HG02571 (cell line): ENCODE data around the gene HAUS8.

Experiments used
- ATAC-seq: cut with Tn5 transposase; IDR thresholded peaks from one replicate; pipeline ENCODE4 v1.9.1; 2021; ENCODE audit warnings: mild to moderate bottlenecking, moderate library complexity; ENCODE audit not compliant: unreplicated experiment

HAUS8 gene

GRCh38 chr19:17004386-17004785, 70.9 kb downstream of the HAUS8 start:
- ATAC-seq, result no peak

- no peak for ATAC-seq
These were observed 72.8 kb downstream of the HAUS8 start for GRCh38 chr19:17002455-17002854.

- no peak for ATAC-seq
These were observed 73.6 kb downstream of the HAUS8 start for GRCh38 chr19:17001603-17002183.
